BE2C (cell line): ENCODE data around the gene DRAM2. TPM values are rescaled to one million over a fixed set of nuclear protein-coding genes. Genes with fewer than 3 reads are reported as not detected.

Experiments used
- DNase-seq: peaks from one replicate; pipeline ENCODE4 v3.0.0-alpha.2; 2020
- H3K27me3 ChIP-seq: fragments of 250-450 bp; sonication (Bioruptor Pico); 2 replicates; pipeline ENCODE4 v1.5.1; 2020; ENCODE audit warnings: mild to moderate bottlenecking
- H3K36me3 ChIP-seq: fragments of 250-450 bp; sonication (Bioruptor Pico); 2 replicates; pipeline ENCODE4 v1.5.1; 2020; ENCODE audit warnings: mild to moderate bottlenecking
- H3K4me1 ChIP-seq: fragments of 250-450 bp; sonication (Bioruptor Pico); 2 replicates; pipeline ENCODE4 v1.5.1; 2020
- H3K4me3 ChIP-seq: 2 replicates; pipeline ENCODE4 v1.5.1; 2011; ENCODE audit warnings: low read depth, low read length
- H3K9me3 ChIP-seq: fragments of 250-450 bp; sonication (Bioruptor Pico); 2 replicates; pipeline ENCODE4 v1.5.1; 2020
- CTCF ChIP-seq: IDR thresholded peaks from 2 replicates; pipeline ENCODE4 v1.5.1; 2012; ENCODE audit warnings: mild to moderate bottlenecking, low read depth, low read length
- polyA plus RNA-seq: library from polyadenylated mRNA; unstranded; fragments of >200 nt; gene quantifications from one replicate; pipeline ENCODE4 v1.2.1, GENCODE V29; 2012; ENCODE audit warnings: low read depth, missing spikeins; ENCODE audit not compliant: insufficient read length, insufficient read depth

DRAM2 gene
- 63.8 TPM for polyA plus RNA-seq

- no peak for TF ChIP-seq CTCF
- Histone ChIP-seq H3K27me3 (no peaks in the 10 kb centered on the region), H3K4me3 (peak within 1 kb of the TSS; percentile 98), H3K9me3 (no peaks in the 10 kb centered on the region), H3K36me3 (no peaks in the 10 kb centered on the region; the same call in none of the 2 replicates), H3K4me1 (no peaks in the 10 kb centered on the region)
- peak; percentile 97 for DNase-seq
Measured at GRCh38 chr1:111139956-111140679, at the start of gene DRAM2, which contains the start of gene CEPT1. Gene DRAM2 (minus strand): TSS chr1:111140093. CDS start chr1:111131554, 8,539 bp downstream. Gene CEPT1 (plus strand): TSS chr1:111140223. CDS start chr1:111147715, 7,492 bp downstream.

- no peaks in the 10 kb centered on the region for H3K27me3 ChIP-seq
- no peak for DNase-seq
- H3K4me3 ChIP-seq, result no peak overlapping the region
- H3K36me3 ChIP-seq, result peaks cover 27% of the 10 kb centered on the region
- no peaks in the 10 kb centered on the region for H3K4me1 ChIP-seq
- H3K9me3 ChIP-seq, result no peaks in the 10 kb centered on the region
- TF ChIP-seq CTCF, result no peak
Measured at GRCh38 chr1:111184663-111185062, 44.8 kb upstream of the DRAM2 start.

GRCh38 chr1:111183308-111184069, 43.6 kb upstream of the DRAM2 start:
- no peak overlapping the region for H3K4me3 ChIP-seq
- H3K9me3 ChIP-seq, result no peaks in the 10 kb centered on the region
- no peak for TF ChIP-seq CTCF
- no peak for DNase-seq
- peaks cover 31% of the 10 kb centered on the region for H3K36me3 ChIP-seq
- no peaks in the 10 kb centered on the region for H3K4me1 ChIP-seq
- H3K27me3 ChIP-seq, result no peaks in the 10 kb centered on the region

GRCh38 chr1:111182052-111182451, 42.2 kb upstream of the DRAM2 start:
- DNase-seq, result no peak
- peaks cover 26% of the 10 kb centered on the region for H3K36me3 ChIP-seq
- no peak for TF ChIP-seq CTCF
- H3K4me3 ChIP-seq, result no peak overlapping the region
- no peaks in the 10 kb centered on the region for H3K9me3 ChIP-seq
- no peaks in the 10 kb centered on the region for H3K4me1 ChIP-seq
- H3K27me3 ChIP-seq, result no peaks in the 10 kb centered on the region

GRCh38 chr1:111179968-111180533, 40.2 kb upstream of the DRAM2 start:
- Histone ChIP-seq H3K4me1 (no peaks in the 10 kb centered on the region), H3K4me3 (no peak overlapping the region), H3K27me3 (no peaks in the 10 kb centered on the region), H3K9me3 (no peaks in the 10 kb centered on the region), H3K36me3 (peaks cover 35% of the 10 kb centered on the region)
- DNase-seq, result no peak
- no peak for TF ChIP-seq CTCF
